IMR-90 (cell line): Measurements from ENCODE around the gene SAG.

Source experiments
- CEBPB ChIP-seq: IDR thresholded peaks from 2 replicates; pipeline ENCODE4 v1.6.1; 2012; ENCODE audit warnings: low read depth, low read length, improper control_type of control experiment
- FOS ChIP-seq: fragments of 150-350 bp; IDR thresholded peaks from 2 replicates; pipeline ENCODE4 v1.6.1; 2016; ENCODE audit warnings: low read depth, low read length
- MAZ ChIP-seq: IDR thresholded peaks from 2 replicates; pipeline ENCODE4 v1.6.1; 2012; ENCODE audit warnings: low read depth, mild to moderate bottlenecking, low read length, improper control_type of control experiment, moderate library complexity, borderline replicate concordance
- POLR2A ChIP-seq: IDR thresholded peaks from 2 replicates; pipeline ENCODE4 v1.6.1; 2012; ENCODE audit warnings: mild to moderate bottlenecking, low read depth, low read length
- TF ChIP-seq, protein P1 (sequence below): conservative IDR thresholded peaks from 2 replicates; pipeline ENCODE4 v1.5.1; 2012; ENCODE audit warnings: mild to moderate bottlenecking, low read depth, low read length, improper control_type of control experiment

DNA sequence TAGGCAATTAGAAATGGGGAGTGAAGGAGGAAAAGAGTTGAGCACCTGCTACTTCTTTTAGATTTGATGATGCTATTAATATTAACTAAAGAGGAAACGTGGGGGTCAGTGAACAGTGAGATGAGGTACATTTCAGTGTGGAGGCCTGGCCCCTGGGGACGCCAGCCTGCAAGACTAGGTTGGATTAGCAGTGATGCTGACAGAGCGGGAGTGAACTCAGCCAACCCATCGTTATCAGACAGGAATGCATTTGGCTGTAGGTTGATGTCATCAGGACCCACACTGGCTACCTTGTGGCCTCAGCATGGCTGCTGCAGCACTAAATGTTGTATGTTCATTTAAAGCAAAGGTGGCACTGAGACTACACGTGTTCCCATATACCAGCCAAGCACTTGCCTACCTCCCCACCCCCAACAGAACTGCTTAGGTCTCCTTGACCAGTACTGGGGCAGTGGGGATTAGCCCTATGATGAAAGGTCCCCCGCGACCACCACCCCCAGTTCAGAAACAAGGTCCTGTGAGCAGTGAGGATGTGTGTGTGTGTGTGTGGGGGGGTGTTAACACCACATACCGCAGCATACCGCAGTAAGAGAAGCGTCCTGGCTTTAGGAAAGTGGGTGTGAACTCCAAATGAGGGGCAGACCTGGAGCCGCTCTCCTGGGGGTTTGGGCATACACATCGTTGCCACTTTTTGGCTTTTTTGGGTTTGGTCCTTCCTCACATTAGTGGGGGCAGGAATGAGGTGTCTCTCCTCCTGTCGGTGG, 72.7 kb downstream of the SAG start:
- TF ChIP-seq, protein P1, sequence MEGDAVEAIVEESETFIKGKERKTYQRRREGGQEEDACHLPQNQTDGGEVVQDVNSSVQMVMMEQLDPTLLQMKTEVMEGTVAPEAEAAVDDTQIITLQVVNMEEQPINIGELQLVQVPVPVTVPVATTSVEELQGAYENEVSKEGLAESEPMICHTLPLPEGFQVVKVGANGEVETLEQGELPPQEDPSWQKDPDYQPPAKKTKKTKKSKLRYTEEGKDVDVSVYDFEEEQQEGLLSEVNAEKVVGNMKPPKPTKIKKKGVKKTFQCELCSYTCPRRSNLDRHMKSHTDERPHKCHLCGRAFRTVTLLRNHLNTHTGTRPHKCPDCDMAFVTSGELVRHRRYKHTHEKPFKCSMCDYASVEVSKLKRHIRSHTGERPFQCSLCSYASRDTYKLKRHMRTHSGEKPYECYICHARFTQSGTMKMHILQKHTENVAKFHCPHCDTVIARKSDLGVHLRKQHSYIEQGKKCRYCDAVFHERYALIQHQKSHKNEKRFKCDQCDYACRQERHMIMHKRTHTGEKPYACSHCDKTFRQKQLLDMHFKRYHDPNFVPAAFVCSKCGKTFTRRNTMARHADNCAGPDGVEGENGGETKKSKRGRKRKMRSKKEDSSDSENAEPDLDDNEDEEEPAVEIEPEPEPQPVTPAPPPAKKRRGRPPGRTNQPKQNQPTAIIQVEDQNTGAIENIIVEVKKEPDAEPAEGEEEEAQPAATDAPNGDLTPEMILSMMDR = no peak
- TF ChIP-seq POLR2A (no peak), FOS (no peak), CEBPB (no peak), MAZ (no peak)
